Activated CD8-positive, alpha-beta memory T cell treated with anti-CD3 and anti-CD28 coated beads, Interleukin-2, amount 50 U/mL, for 24 hours (primary cell): ENCODE data around the gene ATP6V0E1.
"Not testable (repeated sequence)": the region's sequence is repeated elsewhere in the genome, so short reads cannot be mapped to it uniquely, and the experiment has no call there.

Source experiments
- DNase-seq: peaks from one replicate; pipeline ENCODE4 v3.0.0-alpha.2; 2020; ENCODE audit errors: extremely low read depth

The ATP6V0E1 gene

GRCh38 chr5:173035904-173036707, 52.5 kb downstream of the ATP6V0E1 start:
- no peak for DNase-seq

GRCh38 chr5:173039188-173039587, 55.6 kb downstream of the ATP6V0E1 start:
- no peak for DNase-seq

GRCh38 chr5:173039964-173040363, 56.4 kb downstream of the ATP6V0E1 start:
- DNase-seq, result no peak

- DNase-seq, result no peak
Measured at GRCh38 chr5:173041881-173042762, 58.6 kb downstream of the ATP6V0E1 start.

GRCh38 chr5:173042763-173043107, 59.2 kb downstream of the ATP6V0E1 start:
- DNase-seq, result no peak

GRCh38 chr5:173045474-173045873, 61.9 kb downstream of the ATP6V0E1 start:
- DNase-seq, result no peak

GRCh38 chr5:173047096-173047837, 63.7 kb downstream of the ATP6V0E1 start:
- DNase-seq, result not testable (repeated sequence)

GRCh38 chr5:173047838-173048105, 64.2 kb downstream of the ATP6V0E1 start:
- no peak for DNase-seq

- DNase-seq, result no peak
Measured at GRCh38 chr5:173050791-173051190, 67.2 kb downstream of the ATP6V0E1 start.

GRCh38 chr5:173051746-173052145, 68.2 kb downstream of the ATP6V0E1 start:
- no peak for DNase-seq

GRCh38 chr5:173053041-173053440, 69.5 kb downstream of the ATP6V0E1 start:
- no peak for DNase-seq

- DNase-seq, result no peak
Measured at GRCh38 chr5:173055042-173055721, 71.6 kb downstream of the ATP6V0E1 start.

GRCh38 chr5:173055722-173055982, 72.1 kb downstream of the ATP6V0E1 start:
- DNase-seq, result no peak

GRCh38 chr5:173055983-173056782, 72.6 kb downstream of the ATP6V0E1 start, which contains the start of gene CREBRF:
Gene CREBRF, plus strand, starts transcription at chr5:173056352. Its CDS starts 24,424 bp downstream, at chr5:173080776.
- DNase-seq, result peak; percentile 84

GRCh38 chr5:173056783-173057061, 73.2 kb downstream of the ATP6V0E1 start:
- no peak for DNase-seq

- peak; percentile 99 for DNase-seq
Measured at GRCh38 chr5:173057062-173057924, 73.7 kb downstream of the ATP6V0E1 start.

GRCh38 chr5:173062141-173062540, 78.6 kb downstream of the ATP6V0E1 start:
- no peak for DNase-seq

GRCh38 chr5:173065155-173065554, 81.6 kb downstream of the ATP6V0E1 start:
- no peak for DNase-seq

GRCh38 chr5:173069671-173070070, 86.1 kb downstream of the ATP6V0E1 start:
- DNase-seq, result no peak

GRCh38 chr5:173075137-173075843, 91.7 kb downstream of the ATP6V0E1 start:
- no peak for DNase-seq
